GM18502 (cell line): ENCODE measurements around the gene NPFF.
A peak's percentile ranks its signal among the peaks of the same experiment; 100 is the strongest.
"Not testable (repeated sequence)": the region's sequence is repeated elsewhere in the genome, so short reads cannot be mapped to it uniquely, and the experiment has no call there.

ENCODE experiments used
- ATAC-seq: cut with Tn5 transposase; IDR thresholded peaks from one replicate; pipeline ENCODE4 v1.9.1; 2021; ENCODE audit warnings: mild to moderate bottlenecking; ENCODE audit not compliant: unreplicated experiment, poor library complexity

The NPFF gene

GRCh38 chr12:53506881-53507602 lies at the start of gene NPFF:
TSS of gene NPFF (minus strand) at chr12:53507484. CDS start at chr12:53507474, 10 bp downstream.
- no peak for ATAC-seq

- no peak for ATAC-seq
These were observed 45.4 kb upstream of the NPFF start for GRCh38 chr12:53552361-53553327.

- ATAC-seq = no peak
These were observed 44.6 kb upstream of the NPFF start for GRCh38 chr12:53551889-53552291.

GRCh38 chr12:53550595-53550994 lies 43.3 kb upstream of the NPFF start:
- no peak for ATAC-seq

- ATAC-seq = not testable (repeated sequence)
These were observed 42.8 kb upstream of the NPFF start for GRCh38 chr12:53550131-53550530.

- not testable (repeated sequence) for ATAC-seq
These were observed 41.1 kb upstream of the NPFF start for GRCh38 chr12:53548354-53548753.

GRCh38 chr12:53543539-53543938 lies 36.3 kb upstream of the NPFF start:
- ATAC-seq = peak; percentile 77

- no peak for ATAC-seq
These were observed 32.2 kb upstream of the NPFF start for GRCh38 chr12:53539526-53539925.

GRCh38 chr12:53538209-53538689 lies 31.0 kb upstream of the NPFF start:
- ATAC-seq = no peak

GRCh38 chr12:53536962-53537361 lies 29.7 kb upstream of the NPFF start:
- ATAC-seq = no peak

- ATAC-seq = no peak
These were observed 26.2 kb upstream of the NPFF start for GRCh38 chr12:53533471-53533870.

GRCh38 chr12:53532524-53533445 lies 25.5 kb upstream of the NPFF start:
- no peak for ATAC-seq

GRCh38 chr12:53532021-53532420 lies 24.7 kb upstream of the NPFF start:
- no peak for ATAC-seq

- ATAC-seq = no peak
These were observed 23.6 kb upstream of the NPFF start for GRCh38 chr12:53530920-53531319.

GRCh38 chr12:53530061-53530460 lies 22.8 kb upstream of the NPFF start:
- ATAC-seq = no peak

- ATAC-seq = no peak
These were observed 17.2 kb upstream of the NPFF start for GRCh38 chr12:53524476-53524875.

- no peak for ATAC-seq
These were observed 15.8 kb upstream of the NPFF start for GRCh38 chr12:53523131-53523530.

GRCh38 chr12:53518381-53518780 lies 11.1 kb upstream of the NPFF start:
- ATAC-seq = no peak

GRCh38 chr12:53516758-53517455 lies 9.6 kb upstream of the NPFF start:
- no peak for ATAC-seq

- no peak for ATAC-seq
These were observed 8.0 kb upstream of the NPFF start for GRCh38 chr12:53515291-53515680.
